Ureter (tissue), 1 donor: ENCODE measurements around the gene MRPS27. TPM values are rescaled to one million over a fixed set of nuclear protein-coding genes. Genes with fewer than 3 reads are reported as not detected.
A peak's percentile ranks its signal among the peaks of the same experiment; 100 is the strongest.
"Not testable (repeated sequence)": the region's sequence is repeated elsewhere in the genome, so short reads cannot be mapped to it uniquely, and the experiment has no call there.

Experiments used
- DNase-seq: peaks from one replicate; pipeline ENCODE4 v3.0.0-alpha.2; 2020; ENCODE audit warnings: low spot score
- total RNA-seq: library from RNA; stranded (reverse); gene quantifications from one replicate; pipeline ENCODE4 v1.2.4, GENCODE V29; 2023
- donor health status: DM: yes; HTN: yes; CAD: no.

MRPS27 gene
- total RNA-seq, 1 donor from 2014 or later = 69.0 TPM

- DNase-seq = no peak
These were observed 5.7 kb upstream of the MRPS27 start for GRCh38 chr5:72325566-72326305.

GRCh38 chr5:72324189-72324825 lies 4.3 kb upstream of the MRPS27 start:
- no peak for DNase-seq

- DNase-seq = not testable (repeated sequence)
These were observed 535 bp downstream of the MRPS27 start for GRCh38 chr5:72319435-72319975.

GRCh38 chr5:72314571-72315172 lies 5.4 kb downstream of the MRPS27 start:
- no peak for DNase-seq

GRCh38 chr5:72313141-72313540 lies 6.9 kb downstream of the MRPS27 start:
- DNase-seq = no peak

- DNase-seq = no peak
These were observed 11.2 kb downstream of the MRPS27 start for GRCh38 chr5:72308853-72309191.

GRCh38 chr5:72307968-72308852 lies 11.8 kb downstream of the MRPS27 start:
- DNase-seq = peak; percentile 98

- DNase-seq = no peak
These were observed 12.5 kb downstream of the MRPS27 start for GRCh38 chr5:72307573-72307967.

GRCh38 chr5:72305194-72306142 lies 14.6 kb downstream of the MRPS27 start:
- no peak for DNase-seq

GRCh38 chr5:72302171-72302570 lies 17.9 kb downstream of the MRPS27 start:
- no peak for DNase-seq

- no peak for DNase-seq
These were observed 18.5 kb downstream of the MRPS27 start for GRCh38 chr5:72301557-72301956.

GRCh38 chr5:72300590-72301339 lies 19.3 kb downstream of the MRPS27 start:
- DNase-seq = no peak

- no peak for DNase-seq
These were observed 21.3 kb downstream of the MRPS27 start for GRCh38 chr5:72298711-72299110.

- DNase-seq = not testable (repeated sequence)
These were observed 21.9 kb downstream of the MRPS27 start for GRCh38 chr5:72298136-72298535.

GRCh38 chr5:72296256-72296655 lies 23.8 kb downstream of the MRPS27 start:
- DNase-seq = no peak

GRCh38 chr5:72295539-72295938 lies 24.5 kb downstream of the MRPS27 start:
- no peak for DNase-seq

GRCh38 chr5:72294473-72294872 lies 25.6 kb downstream of the MRPS27 start:
- DNase-seq = no peak

GRCh38 chr5:72293495-72294055 lies 26.5 kb downstream of the MRPS27 start:
- no peak for DNase-seq

GRCh38 chr5:72292411-72292810 lies 27.6 kb downstream of the MRPS27 start:
- no peak for DNase-seq

GRCh38 chr5:72291601-72292000 lies 28.4 kb downstream of the MRPS27 start:
- DNase-seq = no peak
